ENCODE results near the gene KDM5B.
A peak's percentile ranks its signal among the peaks of the same experiment; 100 is the strongest.

KDM5B gene

DNA sequence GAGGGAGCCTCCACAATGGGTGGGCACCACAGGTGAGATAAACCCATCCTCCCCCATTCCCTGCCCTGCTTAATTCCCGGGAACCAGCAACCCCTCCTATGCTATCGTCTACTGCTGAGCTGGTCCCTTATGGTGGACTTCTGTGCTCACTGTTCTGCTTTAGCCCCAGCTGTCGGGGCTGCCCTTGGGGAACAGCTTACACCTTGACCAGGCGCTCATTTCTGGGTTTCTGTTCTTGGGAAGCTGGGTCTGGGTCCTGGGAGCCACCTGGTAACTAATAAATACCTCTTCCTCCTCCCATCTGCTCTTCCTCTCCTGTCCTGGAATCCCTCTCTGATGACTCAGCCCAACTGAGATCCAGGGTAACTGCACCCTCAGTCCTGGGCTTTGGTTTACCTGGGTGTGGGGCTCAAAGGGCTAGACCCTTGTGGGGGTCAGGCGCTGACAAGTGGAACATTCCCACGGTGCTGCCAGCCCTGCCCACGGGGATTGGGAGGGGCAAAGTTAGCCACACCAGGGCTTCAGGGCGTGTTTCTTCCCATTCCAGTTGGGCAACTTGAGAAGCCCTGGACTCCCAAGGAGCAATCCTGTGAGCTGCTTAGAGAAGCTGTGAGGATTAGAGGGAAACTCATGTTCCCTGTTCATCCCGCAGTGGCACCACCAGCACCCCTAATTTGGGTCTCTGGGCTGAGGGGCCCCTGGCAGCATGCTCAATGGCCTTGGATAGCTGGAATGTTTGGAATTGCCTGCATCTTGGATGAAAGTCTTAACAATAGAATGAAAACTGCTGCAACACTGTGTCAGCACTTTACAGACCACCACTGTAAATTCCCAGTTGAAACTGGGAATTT lies 4.2 kb upstream of the KDM5B start:
- ChIA-PET POLR2A (interaction anchor here (1.2 kb wide), 1 partner anchor 195 kb away, joined by 3 read pairs; the partner anchor contains the start of gene TMEM183A), CTCF (interaction anchor here (0.7 kb wide), 1 partner anchor 124 kb away, joined by 3 read pairs; no protein-coding TSS in a partner anchor)
- Histone ChIP-seq H3K9me3 (ENCODE audit: control insufficient read depth, insufficient read depth, low read depth, low read length) (no peaks in the 10 kb centered on the region), H3K4me3 (ENCODE audit: low read depth, low read length) (no peak overlapping the region), H3K36me3 (ENCODE audit: control insufficient read depth in 2 of 2, insufficient read depth in 1 of 2, low read length in 2 of 2) (no peaks in the 10 kb centered on the region), H3K27ac (ENCODE audit: extremely low read depth, low read depth, low read length) (no peak overlapping the region), H3K4me1 (ENCODE audit: control insufficient read depth, insufficient read depth, low read length) (no peaks in the 10 kb centered on the region)
- TF ChIP-seq, protein P1, sequence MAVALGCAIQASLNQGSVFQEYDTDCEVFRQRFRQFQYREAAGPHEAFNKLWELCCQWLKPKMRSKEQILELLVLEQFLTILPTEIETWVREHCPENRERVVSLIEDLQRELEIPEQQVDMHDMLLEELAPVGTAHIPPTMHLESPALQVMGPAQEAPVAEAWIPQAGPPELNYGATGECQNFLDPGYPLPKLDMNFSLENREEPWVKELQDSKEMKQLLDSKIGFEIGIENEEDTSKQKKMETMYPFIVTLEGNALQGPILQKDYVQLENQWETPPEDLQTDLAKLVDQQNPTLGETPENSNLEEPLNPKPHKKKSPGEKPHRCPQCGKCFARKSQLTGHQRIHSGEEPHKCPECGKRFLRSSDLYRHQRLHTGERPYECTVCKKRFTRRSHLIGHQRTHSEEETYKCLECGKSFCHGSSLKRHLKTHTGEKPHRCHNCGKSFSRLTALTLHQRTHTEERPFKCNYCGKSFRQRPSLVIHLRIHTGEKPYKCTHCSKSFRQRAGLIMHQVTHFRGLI (tag by site-specific recombination; IDR thresholded peaks at IDR 0.05): peak; percentile 18; the same call in 1 of the 2 replicates
- TF ChIP-seq KLF1 (tag by site-specific recombination; IDR thresholded peaks at IDR 0.05): 0 out of 2 replicates have a peak, but pooled peaks have one; percentile 35
- TF ChIP-seq HOXD13 (CRISPR knock-in tag; IDR thresholded peaks at IDR 0.05; ENCODE audit: borderline replicate concordance): no peak
- TF ChIP-seq ZBTB20 (tag by site-specific recombination; IDR thresholded peaks at IDR 0.05): peak; percentile 64
- 0 out of 2 replicates have a peak, but pooled peaks have one; percentile 24 for TF ChIP-seq ZNF600 (tag by site-specific recombination; IDR thresholded peaks at IDR 0.05)
- TF ChIP-seq, protein P2, sequence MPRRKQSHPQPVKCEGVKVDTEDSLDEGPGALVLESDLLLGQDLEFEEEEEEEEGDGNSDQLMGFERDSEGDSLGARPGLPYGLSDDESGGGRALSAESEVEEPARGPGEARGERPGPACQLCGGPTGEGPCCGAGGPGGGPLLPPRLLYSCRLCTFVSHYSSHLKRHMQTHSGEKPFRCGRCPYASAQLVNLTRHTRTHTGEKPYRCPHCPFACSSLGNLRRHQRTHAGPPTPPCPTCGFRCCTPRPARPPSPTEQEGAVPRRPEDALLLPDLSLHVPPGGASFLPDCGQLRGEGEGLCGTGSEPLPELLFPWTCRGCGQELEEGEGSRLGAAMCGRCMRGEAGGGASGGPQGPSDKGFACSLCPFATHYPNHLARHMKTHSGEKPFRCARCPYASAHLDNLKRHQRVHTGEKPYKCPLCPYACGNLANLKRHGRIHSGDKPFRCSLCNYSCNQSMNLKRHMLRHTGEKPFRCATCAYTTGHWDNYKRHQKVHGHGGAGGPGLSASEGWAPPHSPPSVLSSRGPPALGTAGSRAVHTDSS (tag by site-specific recombination; IDR thresholded peaks at IDR 0.05): 0 out of 2 replicates have a peak, but pooled peaks have one; percentile 8
- no peak for TF ChIP-seq SALL2 (tag by site-specific recombination; IDR thresholded peaks at IDR 0.05; ENCODE audit: borderline replicate concordance)

DNA sequence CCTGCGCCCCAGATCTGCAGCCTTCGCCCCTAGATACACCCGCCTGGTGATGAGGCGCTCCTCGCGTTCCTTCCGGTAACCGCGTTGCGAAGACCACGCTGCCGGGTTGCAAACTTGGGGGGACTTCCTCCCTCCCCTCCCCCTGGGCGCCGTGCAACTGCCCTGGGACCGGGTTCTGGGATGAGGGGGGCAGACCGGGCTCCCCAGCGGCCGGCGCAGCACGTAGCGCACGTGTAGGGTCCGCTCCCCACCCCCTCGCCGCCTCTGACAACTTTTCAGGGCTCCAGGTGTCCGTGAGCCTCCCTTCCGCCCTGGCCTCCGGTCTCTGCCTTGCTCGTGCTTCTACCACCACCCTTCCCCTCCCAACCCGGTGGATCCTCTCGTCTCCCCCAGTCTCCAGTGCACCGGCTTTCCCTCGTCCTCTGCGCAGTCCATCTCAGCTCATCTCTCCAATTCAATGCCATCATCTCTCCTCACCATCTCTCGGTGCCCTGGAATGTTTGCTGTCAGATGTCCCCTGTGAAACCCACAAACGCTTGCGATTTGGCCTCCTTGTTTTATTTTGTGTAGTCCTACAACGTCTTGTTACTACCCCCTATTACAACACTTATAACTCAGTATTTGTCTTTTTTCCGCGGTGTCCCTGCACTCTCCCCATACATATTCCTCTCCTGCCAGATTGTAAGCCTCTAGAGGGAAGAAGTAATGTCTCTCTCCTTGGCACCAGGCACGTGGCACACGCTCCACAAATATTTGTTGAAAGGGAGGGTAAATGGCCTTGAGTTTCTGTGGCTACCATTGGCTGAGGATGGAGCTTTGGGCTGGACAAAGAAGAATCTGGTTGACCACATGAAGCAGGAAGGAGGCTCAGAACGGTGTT lies 3.3 kb upstream of the KDM5B start:
- peak overlapping the region; percentile 25; the same call in 1 of the 2 replicates for H3K27ac ChIP-seq (ENCODE audit: extremely low read depth, low read depth, low read length)
- ChIA-PET POLR2A (interaction anchor here (0.9 to 1.4 kb wide), 3 partner anchors 11 to 196 kb away, joined by 3 to 5 read pairs (median 3); partner anchors contain the start of gene TMEM183A), CTCF (interaction anchor here (0.7 kb wide), 1 partner anchor 124 kb away, joined by 3 read pairs; no protein-coding TSS in a partner anchor)

More for the DNA sequence above, 3.3 kb upstream of the KDM5B start:
- no peak for TF ChIP-seq MEIS1 (CRISPR knock-in tag; IDR thresholded peaks at IDR 0.05; ENCODE audit: borderline replicate concordance)
- TF ChIP-seq, protein P3, sequence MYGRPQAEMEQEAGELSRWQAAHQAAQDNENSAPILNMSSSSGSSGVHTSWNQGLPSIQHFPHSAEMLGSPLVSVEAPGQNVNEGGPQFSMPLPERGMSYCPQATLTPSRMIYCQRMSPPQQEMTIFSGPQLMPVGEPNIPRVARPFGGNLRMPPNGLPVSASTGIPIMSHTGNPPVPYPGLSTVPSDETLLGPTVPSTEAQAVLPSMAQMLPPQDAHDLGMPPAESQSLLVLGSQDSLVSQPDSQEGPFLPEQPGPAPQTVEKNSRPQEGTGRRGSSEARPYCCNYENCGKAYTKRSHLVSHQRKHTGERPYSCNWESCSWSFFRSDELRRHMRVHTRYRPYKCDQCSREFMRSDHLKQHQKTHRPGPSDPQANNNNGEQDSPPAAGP (tag by site-specific recombination; IDR thresholded peaks at IDR 0.05): 0 out of 2 replicates have a peak, but pooled peaks have one; percentile 19
- TF ChIP-seq, protein P4, sequence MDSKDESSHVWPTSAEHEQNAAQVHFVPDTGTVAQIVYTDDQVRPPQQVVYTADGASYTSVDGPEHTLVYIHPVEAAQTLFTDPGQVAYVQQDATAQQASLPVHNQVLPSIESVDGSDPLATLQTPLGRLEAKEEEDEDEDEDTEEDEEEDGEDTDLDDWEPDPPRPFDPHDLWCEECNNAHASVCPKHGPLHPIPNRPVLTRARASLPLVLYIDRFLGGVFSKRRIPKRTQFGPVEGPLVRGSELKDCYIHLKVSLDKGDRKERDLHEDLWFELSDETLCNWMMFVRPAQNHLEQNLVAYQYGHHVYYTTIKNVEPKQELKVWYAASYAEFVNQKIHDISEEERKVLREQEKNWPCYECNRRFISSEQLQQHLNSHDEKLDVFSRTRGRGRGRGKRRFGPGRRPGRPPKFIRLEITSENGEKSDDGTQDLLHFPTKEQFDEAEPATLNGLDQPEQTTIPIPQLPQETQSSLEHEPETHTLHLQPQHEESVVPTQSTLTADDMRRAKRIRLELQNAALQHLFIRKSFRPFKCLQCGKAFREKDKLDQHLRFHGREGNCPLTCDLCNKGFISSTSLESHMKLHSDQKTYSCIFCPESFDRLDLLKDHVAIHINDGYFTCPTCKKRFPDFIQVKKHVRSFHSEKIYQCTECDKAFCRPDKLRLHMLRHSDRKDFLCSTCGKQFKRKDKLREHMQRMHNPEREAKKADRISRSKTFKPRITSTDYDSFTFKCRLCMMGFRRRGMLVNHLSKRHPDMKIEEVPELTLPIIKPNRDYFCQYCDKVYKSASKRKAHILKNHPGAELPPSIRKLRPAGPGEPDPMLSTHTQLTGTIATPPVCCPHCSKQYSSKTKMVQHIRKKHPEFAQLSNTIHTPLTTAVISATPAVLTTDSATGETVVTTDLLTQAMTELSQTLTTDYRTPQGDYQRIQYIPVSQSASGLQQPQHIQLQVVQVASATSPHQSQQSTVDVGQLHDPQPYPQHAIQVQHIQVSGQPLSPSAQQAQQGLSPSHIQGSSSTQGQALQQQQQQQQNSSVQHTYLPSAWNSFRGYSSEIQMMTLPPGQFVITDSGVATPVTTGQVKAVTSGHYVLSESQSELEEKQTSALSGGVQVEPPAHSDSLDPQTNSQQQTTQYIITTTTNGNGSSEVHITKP (tag by site-specific recombination; IDR thresholded peaks at IDR 0.05): peak; percentile 47; the same call in 1 of the 2 replicates
- H3K4me1 ChIP-seq (ENCODE audit: control insufficient read depth, insufficient read depth, low read length): no peaks in the 10 kb centered on the region
- H3K9me3 ChIP-seq (ENCODE audit: control insufficient read depth, insufficient read depth, low read depth, low read length): no peaks in the 10 kb centered on the region
- H3K36me3 ChIP-seq (ENCODE audit: control insufficient read depth in 2 of 2, insufficient read depth in 1 of 2, low read length in 2 of 2): no peaks in the 10 kb centered on the region
- peak overlapping the region; percentile 69 for H3K4me3 ChIP-seq (ENCODE audit: low read depth, low read length)

Measured in HEK293 (cell line).